Endothelial cell of umbilical vein (primary cell): ENCODE results near the gene CBX2. TPM values are rescaled to one million over a fixed set of nuclear protein-coding genes. Genes with fewer than 3 reads are reported as not detected.

Source experiments
- BruUV-seq: library from RNA; stranded (reverse); fragments of 400-500 nt; replicated peaks from 2 replicates; lab custom pipeline; 2021; lab: Mats Ljungman, UMichigan
- CTCF ChIA-PET: fragments of 300-600, 350-600 bp; sonication (Branson Sonifier 250); formaldehyde crosslinking; loops from one replicate; lab custom pipeline; 2021; ENCODE audit warnings: antibody characterized with exemption, inconsistent platforms; lab: Charles Lee
- POLR2A ChIA-PET: fragments of 300-600, 350-600 bp; sonication (Branson Sonifier 250); formaldehyde crosslinking; loops from one replicate; lab custom pipeline; 2021; ENCODE audit warnings: antibody characterized with exemption, inconsistent platforms; lab: Charles Lee
- DNase-seq: peaks from one replicate; pipeline ENCODE4 v3.0.0-alpha.2; 2011; ENCODE audit warnings: low read depth, low spot score
- FAIRE-seq: peaks from 2 replicates; lab custom pipeline; 2011; peaks lifted over from hg19 to GRCh38; lab: Jason Lieb, UNC
- H2AFZ ChIP-seq: 2 replicates; pipeline ENCODE4 v1.6.0; 2012; ENCODE audit warnings: low read depth, low read length, control low read depth, inconsistent platforms
- H3K27ac ChIP-seq: 2 replicates; pipeline ENCODE4 v1.5.1; 2011; ENCODE audit warnings: low read depth, mild to moderate bottlenecking, control low read depth, low read length, moderate library complexity; ENCODE audit not compliant: insufficient read depth
- H3K27me3 ChIP-seq, 2 experiments: 2 replicates each; pipeline versions ENCODE4 v1.6.0 to v1.6.1; 2011; ENCODE audit warnings: low read length in 2 of 2, mixed read lengths in 1 of 2; ENCODE audit not compliant: control insufficient read depth in 2 of 2, insufficient read depth in 2 of 2
- H3K36me3 ChIP-seq, 2 experiments: 2 replicates in 1 of 2; 3 replicates in 1 of 2; pipeline ENCODE4 v1.5.1; 2011; ENCODE audit warnings: low read length in 2 of 2, mild to moderate bottlenecking in 1 of 2, moderate library complexity in 1 of 2; ENCODE audit not compliant: control insufficient read depth in 2 of 2, insufficient read depth in 2 of 2; ENCODE audit errors: extremely low read depth in 1 of 2
- H3K4me1 ChIP-seq: 3 replicates; pipeline ENCODE4 v1.5.1; 2011; ENCODE audit warnings: mild to moderate bottlenecking, low read length; ENCODE audit not compliant: control insufficient read depth, insufficient read depth; ENCODE audit errors: extremely low read depth
- H3K4me2 ChIP-seq: 2 replicates; pipeline ENCODE4 v1.6.1; 2011; ENCODE audit warnings: low read length, control low read depth, mixed read lengths; ENCODE audit not compliant: insufficient read depth
- H3K4me3 ChIP-seq, 3 experiments: fragments of 200-600 bp in 1 of 3; sonication (generic), shearing (Covaris generic) in 1 of 3; replicated peaks in 1 of 3; 2 replicates each; pipeline ENCODE4 v1.5.1; 2011 to 2016; ENCODE audit warnings: control low read depth in 3 of 3, low read length in 3 of 3, mild to moderate bottlenecking in 2 of 3, inconsistent platforms in 1 of 3, low read depth in 1 of 3, moderate library complexity in 1 of 3; ENCODE audit not compliant: insufficient read depth in 1 of 3
- H3K79me2 ChIP-seq: 2 replicates; pipeline ENCODE4 v1.6.0; 2012; ENCODE audit warnings: low read length, inconsistent platforms; ENCODE audit not compliant: control insufficient read depth, insufficient read depth
- H3K9ac ChIP-seq: replicated peaks from 2 replicates; pipeline ENCODE3; 2011; ENCODE audit warnings: low read length, control low read depth; ENCODE audit not compliant: insufficient read depth; ENCODE audit errors: extremely low read depth
- H3K9me1 ChIP-seq: replicated peaks from 3 replicates; pipeline ENCODE4 v1.6.0; 2011; ENCODE audit warnings: mild to moderate bottlenecking, low read length; ENCODE audit not compliant: control insufficient read depth, insufficient read depth; ENCODE audit errors: extremely low read depth
- H3K9me3 ChIP-seq: replicated peaks from 2 replicates; pipeline ENCODE4 v1.5.1; 2012; ENCODE audit warnings: low read length, inconsistent platforms; ENCODE audit not compliant: control insufficient read depth, insufficient read depth
- H4K20me1 ChIP-seq: replicated peaks from 2 replicates; pipeline ENCODE3; 2011; ENCODE audit warnings: mild to moderate bottlenecking, low read length; ENCODE audit not compliant: control insufficient read depth, insufficient read depth; ENCODE audit errors: extremely low read depth
- EZH2 ChIP-seq: IDR thresholded peaks from 2 replicates; pipeline ENCODE4 v1.6.1; 2012; ENCODE audit warnings: borderline replicate concordance, low read depth, mild to moderate bottlenecking, moderate library complexity, low read length, inconsistent platforms; ENCODE audit not compliant: severe bottlenecking
- GATA2 ChIP-seq: IDR thresholded peaks from 2 replicates; pipeline ENCODE4 v1.7.0; 2011; ENCODE audit warnings: low read depth, mild to moderate bottlenecking, moderate library complexity, mixed read lengths, low read length; ENCODE audit not compliant: insufficient read length, insufficient read depth
- POLR2A ChIP-seq: IDR thresholded peaks from 2 replicates; pipeline ENCODE4 v1.6.1; 2012; ENCODE audit warnings: low read depth, mild to moderate bottlenecking, control low read depth, low read length
- dilution Hi-C: fragments of 300-500 bp; cut with MboI; formaldehyde crosslinking; loops from one replicate; pipeline ENCODE4 v1.15.0; 2019; ENCODE audit warnings: low sequenced_read_pairs; ENCODE audit not compliant: extremely low pct_ligation_motif_present
- intact Hi-C: fragments of 100-400 bp; cut with micrococcal nuclease; formaldehyde crosslinking; loops from one replicate; pipeline ENCODE4 v1.10.0; 2022
- polyA plus RNA-seq, 4 experiments: library from polyadenylated mRNA; depleted of rRNA in 3 of 4; stranded (reverse) in 3 of 4; unstranded in 1 of 4; fragments of >200 nt; gene quantifications; 2 replicates each; pipeline versions ENCODE4 v1.2.1 to v1.2.3, GENCODE V29; 2011 to 2012; ENCODE audit warnings: missing spikeins in 1 of 4
- total RNA-seq: library from RNA; stranded (reverse); gene quantifications from 2 replicates; pipeline ENCODE4 v1.2.3, GENCODE V29; 2021

The CBX2 gene
- total and polyA plus RNA-seq, 2 donors (not counting 3 experiments of a cell fraction or from before 2014, with no cell fraction given) = 10.5 to 20.0 TPM

DNA sequence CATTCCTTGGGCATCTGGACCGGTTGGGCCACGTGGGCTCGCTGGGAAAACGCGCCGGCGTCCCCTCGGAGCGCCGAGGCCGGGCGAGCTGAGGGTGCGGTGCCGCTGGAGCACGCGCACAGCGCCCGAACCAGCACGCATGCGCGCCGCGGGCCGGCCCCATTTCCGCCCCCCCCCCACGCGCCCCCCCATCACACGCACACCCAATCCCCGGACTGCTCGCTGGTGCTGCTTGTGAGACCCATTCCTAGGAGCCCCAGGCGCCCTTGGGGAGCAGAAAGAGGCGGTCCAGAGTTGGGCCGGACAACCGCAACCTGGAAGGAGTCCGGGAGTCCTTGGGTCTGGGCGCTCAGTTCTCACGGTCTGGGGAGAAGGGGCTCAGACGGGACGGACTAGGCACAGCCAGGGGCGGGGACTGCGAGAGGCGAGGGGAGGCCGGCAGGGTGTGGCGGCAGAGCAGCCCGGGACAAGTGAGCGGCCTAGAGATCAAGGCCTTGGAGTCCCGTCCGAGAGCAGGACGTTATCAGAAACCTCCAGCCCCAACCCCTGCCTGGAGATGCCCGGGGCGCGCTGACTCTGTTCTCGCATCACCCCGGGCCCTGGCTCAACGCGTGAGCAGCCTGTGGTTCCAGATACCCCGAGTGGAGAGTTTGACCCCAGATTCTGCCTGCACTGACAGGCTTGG is 24.9 kb downstream of the CBX2 start:
- TF ChIP-seq GATA2 = no peak
- peak; percentile 84 for TF ChIP-seq EZH2
- Histone ChIP-seq H3K4me2 (no peak overlapping the region), H3K36me3 (no peaks in the 10 kb centered on the region), H3K9ac (no peak overlapping the region), H3K79me2 (no peaks in the 10 kb centered on the region), H3K9me3 (no peaks in the 10 kb centered on the region), H3K4me3 (no peak overlapping the region), H3K27me3 (peaks cover 91 to 100% of the 10 kb centered on the region in 2 experiments), H2AFZ (no peak overlapping the region), H4K20me1 (no peaks in the 10 kb centered on the region), H3K9me1 (no peaks in the 10 kb centered on the region), H3K4me1 (peaks cover 9% of the 10 kb centered on the region), H3K27ac (no peak overlapping the region)
- intact Hi-C loops = no loop called here
- FAIRE-seq (no peak), DNase-seq (no peak)
- ChIA-PET POLR2A (no interaction called here), CTCF (interaction anchor here (1.1 to 2.5 kb wide), 4 partner anchors 9 to 32 kb away, joined by 5 to 9 read pairs (median 7); no protein-coding TSS in a partner anchor)
- dilution Hi-C loops = no loop called here
- BruUV-seq = no TSS peak

DNA sequence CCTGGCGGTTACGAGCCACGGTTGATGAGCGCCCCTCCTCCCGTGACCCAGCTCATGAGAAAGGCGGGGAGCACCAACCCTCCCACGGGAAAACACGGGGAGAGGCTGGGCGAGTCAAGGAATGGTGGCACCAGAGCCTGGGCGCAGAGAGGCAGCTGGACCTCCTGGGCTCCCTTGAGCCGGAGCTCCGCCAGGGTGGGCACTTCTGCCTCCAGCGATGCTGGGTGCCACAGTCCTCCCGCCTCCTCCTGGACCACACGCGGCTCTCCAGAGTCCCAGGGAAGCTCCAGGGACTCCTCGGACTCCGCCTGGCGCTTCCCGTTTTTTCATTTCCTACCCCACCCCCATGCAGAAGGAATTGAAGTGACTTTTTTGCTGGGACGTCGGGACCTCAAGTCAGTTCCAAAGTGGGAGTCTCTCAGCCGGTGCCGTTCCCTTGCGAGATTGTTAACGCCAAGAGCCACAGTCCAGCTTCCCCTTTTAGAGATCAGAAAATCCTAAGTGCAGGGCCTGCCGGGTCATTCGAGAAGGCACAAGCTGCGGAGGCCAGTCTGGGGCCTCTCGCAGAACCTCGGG is 25.6 kb downstream of the CBX2 start:
- no peak overlapping the region for H3K4me2 ChIP-seq
- peaks cover 3% of the 10 kb centered on the region for H3K4me1 ChIP-seq
- BruUV-seq = no TSS peak
- H3K79me2 ChIP-seq = no peaks in the 10 kb centered on the region
- no peaks in the 10 kb centered on the region for H3K9me1 ChIP-seq
- no peaks in the 10 kb centered on the region for H4K20me1 ChIP-seq
- H3K27me3 ChIP-seq = peaks cover 95 to 100% of the 10 kb centered on the region in 2 experiments
- dilution Hi-C loops (no loop called here), intact Hi-C loops (no loop called here)
- H3K9ac ChIP-seq = no peak overlapping the region
- H3K9me3 ChIP-seq = no peaks in the 10 kb centered on the region
- H3K36me3 ChIP-seq = no peaks in the 10 kb centered on the region
- no peak for DNase-seq
- CTCF ChIA-PET = interaction anchor here (1.1 to 2.5 kb wide), 3 partner anchors 9 to 32 kb away, joined by 5 to 8 read pairs (median 6); no protein-coding TSS in a partner anchor
- H3K27ac ChIP-seq = no peak overlapping the region
- peak; percentile 13 for TF ChIP-seq EZH2
- TF ChIP-seq POLR2A = no peak
- POLR2A ChIA-PET = interaction anchor here (1.0 kb wide), 1 partner anchor 36 kb away, joined by 4 read pairs; the partner anchor contains the start of gene CBX4
- H2AFZ ChIP-seq = no peak overlapping the region
- FAIRE-seq = no peak
- no peak overlapping the region for H3K4me3 ChIP-seq
